Vein endothelial cell (primary cell): Measurements from ENCODE around the gene AFF1. TPM values are rescaled to one million over a fixed set of nuclear protein-coding genes. Genes with fewer than 3 reads are reported as not detected.

Experiments used
- total RNA-seq: library from RNA; depleted of rRNA; stranded (reverse); fragments of >200 nt; gene quantifications from 2 replicates; pipeline ENCODE4 v1.2.3, GENCODE V29; 2012

Gene AFF1, protein sequence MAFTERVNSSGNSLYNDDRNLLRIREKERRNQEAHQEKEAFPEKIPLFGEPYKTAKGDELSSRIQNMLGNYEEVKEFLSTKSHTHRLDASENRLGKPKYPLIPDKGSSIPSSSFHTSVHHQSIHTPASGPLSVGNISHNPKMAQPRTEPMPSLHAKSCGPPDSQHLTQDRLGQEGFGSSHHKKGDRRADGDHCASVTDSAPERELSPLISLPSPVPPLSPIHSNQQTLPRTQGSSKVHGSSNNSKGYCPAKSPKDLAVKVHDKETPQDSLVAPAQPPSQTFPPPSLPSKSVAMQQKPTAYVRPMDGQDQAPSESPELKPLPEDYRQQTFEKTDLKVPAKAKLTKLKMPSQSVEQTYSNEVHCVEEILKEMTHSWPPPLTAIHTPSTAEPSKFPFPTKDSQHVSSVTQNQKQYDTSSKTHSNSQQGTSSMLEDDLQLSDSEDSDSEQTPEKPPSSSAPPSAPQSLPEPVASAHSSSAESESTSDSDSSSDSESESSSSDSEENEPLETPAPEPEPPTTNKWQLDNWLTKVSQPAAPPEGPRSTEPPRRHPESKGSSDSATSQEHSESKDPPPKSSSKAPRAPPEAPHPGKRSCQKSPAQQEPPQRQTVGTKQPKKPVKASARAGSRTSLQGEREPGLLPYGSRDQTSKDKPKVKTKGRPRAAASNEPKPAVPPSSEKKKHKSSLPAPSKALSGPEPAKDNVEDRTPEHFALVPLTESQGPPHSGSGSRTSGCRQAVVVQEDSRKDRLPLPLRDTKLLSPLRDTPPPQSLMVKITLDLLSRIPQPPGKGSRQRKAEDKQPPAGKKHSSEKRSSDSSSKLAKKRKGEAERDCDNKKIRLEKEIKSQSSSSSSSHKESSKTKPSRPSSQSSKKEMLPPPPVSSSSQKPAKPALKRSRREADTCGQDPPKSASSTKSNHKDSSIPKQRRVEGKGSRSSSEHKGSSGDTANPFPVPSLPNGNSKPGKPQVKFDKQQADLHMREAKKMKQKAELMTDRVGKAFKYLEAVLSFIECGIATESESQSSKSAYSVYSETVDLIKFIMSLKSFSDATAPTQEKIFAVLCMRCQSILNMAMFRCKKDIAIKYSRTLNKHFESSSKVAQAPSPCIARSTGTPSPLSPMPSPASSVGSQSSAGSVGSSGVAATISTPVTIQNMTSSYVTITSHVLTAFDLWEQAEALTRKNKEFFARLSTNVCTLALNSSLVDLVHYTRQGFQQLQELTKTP
- total RNA-seq, result 34.2 and 36.3 TPM in 2 replicates

GRCh38 chr4:86934771-86935565 is at the start of gene AFF1:
Gene AFF1, plus strand, starts transcription at chr4:86935011. Its CDS starts 13,523 bp downstream, at chr4:86948534.

GRCh38 chr4:86891762-86892635 is 42.8 kb upstream of the AFF1 start, which contains the start of gene C4orf36:
Gene C4orf36, minus strand, starts transcription at chr4:86892422. Its CDS starts 902 bp downstream, at chr4:86891520.

Other genes with a start within 250 kb of the AFF1 start
- gene SLC10A6, start 85.6 kb upstream of the AFF1 start, total RNA-seq, result 0.10 TPM in 1 of 2 replicates, not detected in the other
- 0.33 and 0.57 TPM in 2 replicates for gene C4orf36, start 42.6 kb upstream of the AFF1 start, total RNA-seq